Measurements from ENCODE around the gene TBC1D24. TPM values are rescaled to one million over a fixed set of nuclear protein-coding genes. Genes with fewer than 3 reads are reported as not detected.

Gene TBC1D24
- total and polyA plus RNA-seq, 7 experiments from 2014 or later, result 1.7 to 13.5 (median 9.2) TPM

GRCh38 chr16:2499454-2499853, 24.5 kb downstream of the TBC1D24 start:
- intact Hi-C loops (cut with micrococcal nuclease), result no loop called here
- H3K4me3 ChIP-seq (ENCODE audit: low read length), result no peak overlapping the region
- no peaks in the 10 kb centered on the region for H3K4me1 ChIP-seq (ENCODE audit: control insufficient read depth in 2 of 2, insufficient read depth in 2 of 2, low read length in 2 of 2)
- ChIA-PET CTCF (interaction anchor here (0.7 to 1.1 kb wide), 3 partner anchors 59 to 86 kb away, joined by 3 read pairs; no protein-coding TSS in a partner anchor), POLR2A (interaction anchor here (0.6 kb wide), 1 partner anchor 492 kb away, joined by 3 read pairs; no protein-coding TSS in a partner anchor)
- no peaks in the 10 kb centered on the region for H3K9me3 ChIP-seq (ENCODE audit: control insufficient read depth in 2 of 3, low read length in 3 of 3)
- Mint-ChIP-seq H3K27ac (no peak overlapping the region), H3K4me1 (peaks cover 0 to 3% (median 0%) of the 10 kb centered on the region in 7 donors), H3K9me3 (no peaks in the 10 kb centered on the region), H3K27me3 (no peaks in the 10 kb centered on the region), H3K4me3 (no peak overlapping the region), H3K36me3 (peaks cover 0 to 8% (median 0%) of the 10 kb centered on the region in 5 donors)
- no peak for DNase-seq
- no peaks in the 10 kb centered on the region for H3K27me3 ChIP-seq (ENCODE audit: control insufficient read depth in 2 of 2, insufficient read depth in 2 of 2, low read length in 2 of 2)
- H3K27ac ChIP-seq (ENCODE audit: low read depth, low read length), result no peak overlapping the region
- peaks cover 0 to 19% (median 0%) of the 10 kb centered on the region in 3 experiments for H3K36me3 ChIP-seq (ENCODE audit: control insufficient read depth in 2 of 3, insufficient read depth in 3 of 3, low read length in 3 of 3)
- no peak for ATAC-seq

GRCh38 chr16:2499890-2500429, 25.0 kb downstream of the TBC1D24 start:
- peaks cover 0 to 19% (median 0%) of the 10 kb centered on the region in 3 experiments for H3K36me3 ChIP-seq (ENCODE audit: control insufficient read depth in 2 of 3, insufficient read depth in 3 of 3, low read length in 3 of 3)
- ChIA-PET POLR2A (interaction anchor here (3.7 kb wide), 1 partner anchor 14 kb away, joined by 14 read pairs; the partner anchor contains the start of gene ATP6V0C), CTCF (interaction anchor here (0.7 to 1.2 kb wide), 5 partner anchors 37 to 143 kb away, joined by 3 read pairs; partner anchors contain the start of gene PDPK1)
- no peaks in the 10 kb centered on the region for H3K9me3 ChIP-seq (ENCODE audit: control insufficient read depth in 2 of 3, low read length in 3 of 3)
- ATAC-seq (no peak), DNase-seq (no peak)
- H3K4me3 ChIP-seq (ENCODE audit: low read length), result no peak overlapping the region
- no peaks in the 10 kb centered on the region for H3K4me1 ChIP-seq (ENCODE audit: control insufficient read depth in 2 of 2, insufficient read depth in 2 of 2, low read length in 2 of 2)
- no peaks in the 10 kb centered on the region for H3K9me3 Mint-ChIP-seq
- intact Hi-C loops (cut with micrococcal nuclease), result no loop called here
- H3K27me3 Mint-ChIP-seq, result no peaks in the 10 kb centered on the region
- no peaks in the 10 kb centered on the region for H3K27me3 ChIP-seq (ENCODE audit: control insufficient read depth in 2 of 2, insufficient read depth in 2 of 2, low read length in 2 of 2)
- no peak overlapping the region for H3K27ac ChIP-seq (ENCODE audit: low read depth, low read length)
- no peak overlapping the region for H3K27ac Mint-ChIP-seq
- peaks cover 0 to 8% (median 0%) of the 10 kb centered on the region in 5 donors for H3K36me3 Mint-ChIP-seq
- no peak overlapping the region for H3K4me3 Mint-ChIP-seq
- peaks cover 0 to 3% (median 0%) of the 10 kb centered on the region in 7 donors for H3K4me1 Mint-ChIP-seq

GRCh38 chr16:2500430-2500917, 25.5 kb downstream of the TBC1D24 start:
- peaks cover 0 to 8% (median 0%) of the 10 kb centered on the region in 5 donors for H3K36me3 Mint-ChIP-seq
- ATAC-seq (no peak), DNase-seq (no peak)
- Histone ChIP-seq H3K27me3 (ENCODE audit: control insufficient read depth in 2 of 2, insufficient read depth in 2 of 2, low read length in 2 of 2) (no peaks in the 10 kb centered on the region), H3K27ac (ENCODE audit: low read depth, low read length) (no peak overlapping the region), H3K36me3 (ENCODE audit: control insufficient read depth in 2 of 3, insufficient read depth in 3 of 3, low read length in 3 of 3) (peaks cover 0 to 19% (median 0%) of the 10 kb centered on the region in 3 experiments), H3K4me1 (ENCODE audit: control insufficient read depth in 2 of 2, insufficient read depth in 2 of 2, low read length in 2 of 2) (no peaks in the 10 kb centered on the region), H3K9me3 (ENCODE audit: control insufficient read depth in 2 of 3, low read length in 3 of 3) (no peaks in the 10 kb centered on the region), H3K4me3 (ENCODE audit: low read length) (no peak overlapping the region)
- no peaks in the 10 kb centered on the region for H3K27me3 Mint-ChIP-seq
- intact Hi-C loops (cut with micrococcal nuclease), result no loop called here
- no peak overlapping the region for H3K27ac Mint-ChIP-seq
- H3K4me3 Mint-ChIP-seq, result no peak overlapping the region
- H3K9me3 Mint-ChIP-seq, result no peaks in the 10 kb centered on the region
- H3K4me1 Mint-ChIP-seq, result peaks cover 0 to 3% (median 0%) of the 10 kb centered on the region in 7 donors
- CTCF ChIA-PET, result interaction anchor here (0.8 to 2.3 kb wide), 5 partner anchors 37 to 306 kb away, joined by 3 to 20 read pairs (median 3); partner anchors contain the start of gene PDPK1
- POLR2A ChIA-PET, result interaction anchor here (1.1 to 3.7 kb wide), 5 partner anchors 14 to 306 kb away, joined by 4 to 14 read pairs (median 4); partner anchors contain the start of genes AMDHD2, ATP6V0C and ECI1

- Mint-ChIP-seq H3K36me3 (peaks cover 0 to 8% (median 0%) of the 10 kb centered on the region in 5 donors), H3K9me3 (no peaks in the 10 kb centered on the region), H3K27ac (no peak overlapping the region), H3K4me1 (peaks cover 0 to 3% (median 0%) of the 10 kb centered on the region in 7 donors), H3K27me3 (no peaks in the 10 kb centered on the region), H3K4me3 (no peak overlapping the region)
- POLR2A ChIA-PET, result interaction anchor here (1.1 to 3.7 kb wide), 5 partner anchors 13 to 306 kb away, joined by 4 to 14 read pairs (median 4); partner anchors contain the start of genes AMDHD2, ATP6V0C and ECI1
- ATAC-seq (peak; percentile 97), DNase-seq (peak; percentile 64 to 85 (median 74))
- Histone ChIP-seq H3K27me3 (ENCODE audit: control insufficient read depth in 2 of 2, insufficient read depth in 2 of 2, low read length in 2 of 2) (no peaks in the 10 kb centered on the region), H3K4me1 (ENCODE audit: control insufficient read depth in 2 of 2, insufficient read depth in 2 of 2, low read length in 2 of 2) (no peaks in the 10 kb centered on the region), H3K36me3 (ENCODE audit: control insufficient read depth in 2 of 3, insufficient read depth in 3 of 3, low read length in 3 of 3) (peaks cover 0 to 16% (median 0%) of the 10 kb centered on the region in 3 experiments), H3K4me3 (ENCODE audit: low read length) (no peak overlapping the region), H3K9me3 (ENCODE audit: control insufficient read depth in 2 of 3, low read length in 3 of 3) (no peaks in the 10 kb centered on the region), H3K27ac (ENCODE audit: low read depth, low read length) (no peak overlapping the region)
- intact Hi-C loops (cut with micrococcal nuclease), result loop anchor here (1.0 kb wide), 4 partner anchors 161 to 478 kb away; partner anchors contain the start of genes ABCA3 (in 2 of the 2) and RNPS1 (in 1 of the 2)
- CTCF ChIA-PET, result interaction anchor here (0.9 to 2.3 kb wide), 4 partner anchors 8 to 307 kb away, joined by 3 to 20 read pairs (median 4); partner anchors contain the start of gene PDPK1
These were observed 26.2 kb downstream of the TBC1D24 start for GRCh38 chr16:2500918-2501750.

- Mint-ChIP-seq H3K9me3 (no peaks in the 10 kb centered on the region), H3K27me3 (no peaks in the 10 kb centered on the region), H3K4me1 (peaks cover 0 to 6% (median 0%) of the 10 kb centered on the region in 7 donors), H3K27ac (no peak overlapping the region), H3K4me3 (no peak overlapping the region), H3K36me3 (peaks cover 0 to 5% (median 0%) of the 10 kb centered on the region in 5 donors)
- Histone ChIP-seq H3K27me3 (ENCODE audit: control insufficient read depth in 2 of 2, insufficient read depth in 2 of 2, low read length in 2 of 2) (no peaks in the 10 kb centered on the region), H3K4me3 (ENCODE audit: low read length) (no peak overlapping the region), H3K4me1 (ENCODE audit: control insufficient read depth in 2 of 2, insufficient read depth in 2 of 2, low read length in 2 of 2) (no peaks in the 10 kb centered on the region), H3K9me3 (ENCODE audit: control insufficient read depth in 2 of 3, low read length in 3 of 3) (no peaks in the 10 kb centered on the region), H3K36me3 (ENCODE audit: control insufficient read depth in 2 of 3, insufficient read depth in 3 of 3, low read length in 3 of 3) (peaks cover 0 to 5% (median 0%) of the 10 kb centered on the region in 3 experiments), H3K27ac (ENCODE audit: low read depth, low read length) (no peak overlapping the region)
- POLR2A ChIA-PET, result interaction anchor here (1.3 to 3.7 kb wide), 4 partner anchors 12 to 250 kb away, joined by 4 to 14 read pairs (median 4); partner anchors contain the start of genes AMDHD2, ATP6V0C and ECI1
- CTCF ChIA-PET, result interaction anchor here (0.9 to 2.3 kb wide), 4 partner anchors 9 to 308 kb away, joined by 3 to 20 read pairs (median 6); no protein-coding TSS in a partner anchor
- no peak for ATAC-seq
- DNase-seq, result no peak
- intact Hi-C loops (cut with micrococcal nuclease), result loop anchor here (1.0 kb wide), 4 partner anchors 162 to 479 kb away; partner anchors contain the start of genes ABCA3 (in 2 of the 2) and RNPS1 (in 1 of the 2)
These were observed 27.3 kb downstream of the TBC1D24 start for GRCh38 chr16:2501946-2502895.
